AG10803 (cell line): ENCODE data around the gene ADAM12.

ENCODE experiments used
- DNase-seq: peaks from one replicate; pipeline ENCODE4 v3.0.0; 2010; ENCODE audit warnings: low read depth
- H3K4me3 ChIP-seq: 2 replicates; pipeline ENCODE4 v1.5.1; 2011; ENCODE audit warnings: mild to moderate bottlenecking, low read length, control low read depth
- TF ChIP-seq, protein P1 (sequence below): conservative IDR thresholded peaks from 2 replicates; pipeline ENCODE4 v1.5.1; 2011; ENCODE audit warnings: mild to moderate bottlenecking, low read length, control low read depth, inconsistent platforms

ADAM12 gene

DNA sequence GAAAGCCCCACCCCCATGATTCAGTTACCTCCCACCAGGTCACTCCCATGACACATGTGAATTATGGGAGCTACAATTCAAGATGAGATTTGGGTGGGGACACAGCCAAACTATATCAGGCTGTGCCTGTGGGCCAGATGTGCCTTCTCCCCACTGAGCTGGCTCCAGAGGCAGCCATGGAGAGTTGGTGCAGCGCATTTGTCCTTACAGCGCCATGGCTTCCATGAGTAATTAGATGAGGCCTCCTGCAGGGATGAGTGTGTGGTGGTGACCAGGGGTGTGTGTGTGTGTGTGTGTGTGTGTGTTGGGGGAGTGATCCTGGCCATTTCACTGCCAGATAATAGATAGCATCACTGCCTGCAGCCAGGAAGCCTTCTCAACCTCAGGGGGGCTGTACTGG is 397.3 kb downstream of the ADAM12 start:
- TF ChIP-seq, protein P1, sequence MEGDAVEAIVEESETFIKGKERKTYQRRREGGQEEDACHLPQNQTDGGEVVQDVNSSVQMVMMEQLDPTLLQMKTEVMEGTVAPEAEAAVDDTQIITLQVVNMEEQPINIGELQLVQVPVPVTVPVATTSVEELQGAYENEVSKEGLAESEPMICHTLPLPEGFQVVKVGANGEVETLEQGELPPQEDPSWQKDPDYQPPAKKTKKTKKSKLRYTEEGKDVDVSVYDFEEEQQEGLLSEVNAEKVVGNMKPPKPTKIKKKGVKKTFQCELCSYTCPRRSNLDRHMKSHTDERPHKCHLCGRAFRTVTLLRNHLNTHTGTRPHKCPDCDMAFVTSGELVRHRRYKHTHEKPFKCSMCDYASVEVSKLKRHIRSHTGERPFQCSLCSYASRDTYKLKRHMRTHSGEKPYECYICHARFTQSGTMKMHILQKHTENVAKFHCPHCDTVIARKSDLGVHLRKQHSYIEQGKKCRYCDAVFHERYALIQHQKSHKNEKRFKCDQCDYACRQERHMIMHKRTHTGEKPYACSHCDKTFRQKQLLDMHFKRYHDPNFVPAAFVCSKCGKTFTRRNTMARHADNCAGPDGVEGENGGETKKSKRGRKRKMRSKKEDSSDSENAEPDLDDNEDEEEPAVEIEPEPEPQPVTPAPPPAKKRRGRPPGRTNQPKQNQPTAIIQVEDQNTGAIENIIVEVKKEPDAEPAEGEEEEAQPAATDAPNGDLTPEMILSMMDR, result no peak
- no peak overlapping the region for H3K4me3 ChIP-seq
- no peak for DNase-seq

DNA sequence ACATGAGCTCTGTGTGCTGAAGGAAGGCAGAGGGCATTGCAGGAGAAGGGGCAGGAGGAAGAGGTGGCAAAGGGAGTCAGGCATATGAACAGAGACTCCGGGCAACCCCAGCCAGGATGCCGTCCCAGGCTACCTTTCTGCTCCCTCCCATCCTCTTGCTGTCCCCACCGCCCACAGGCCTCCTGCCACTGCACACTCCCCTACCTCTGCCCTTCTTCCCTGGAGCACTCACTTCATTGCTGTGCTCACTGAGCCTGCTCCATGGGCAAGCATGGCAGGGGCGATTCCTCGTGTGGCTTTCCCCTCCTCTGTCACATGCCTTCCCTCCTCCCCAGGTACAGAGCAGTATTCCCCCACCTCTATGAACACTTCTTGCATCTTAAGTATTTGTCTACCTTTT is 398.5 kb downstream of the ADAM12 start:
- no peak for DNase-seq
- no peak overlapping the region for H3K4me3 ChIP-seq
- TF ChIP-seq, protein P1, result no peak

DNA sequence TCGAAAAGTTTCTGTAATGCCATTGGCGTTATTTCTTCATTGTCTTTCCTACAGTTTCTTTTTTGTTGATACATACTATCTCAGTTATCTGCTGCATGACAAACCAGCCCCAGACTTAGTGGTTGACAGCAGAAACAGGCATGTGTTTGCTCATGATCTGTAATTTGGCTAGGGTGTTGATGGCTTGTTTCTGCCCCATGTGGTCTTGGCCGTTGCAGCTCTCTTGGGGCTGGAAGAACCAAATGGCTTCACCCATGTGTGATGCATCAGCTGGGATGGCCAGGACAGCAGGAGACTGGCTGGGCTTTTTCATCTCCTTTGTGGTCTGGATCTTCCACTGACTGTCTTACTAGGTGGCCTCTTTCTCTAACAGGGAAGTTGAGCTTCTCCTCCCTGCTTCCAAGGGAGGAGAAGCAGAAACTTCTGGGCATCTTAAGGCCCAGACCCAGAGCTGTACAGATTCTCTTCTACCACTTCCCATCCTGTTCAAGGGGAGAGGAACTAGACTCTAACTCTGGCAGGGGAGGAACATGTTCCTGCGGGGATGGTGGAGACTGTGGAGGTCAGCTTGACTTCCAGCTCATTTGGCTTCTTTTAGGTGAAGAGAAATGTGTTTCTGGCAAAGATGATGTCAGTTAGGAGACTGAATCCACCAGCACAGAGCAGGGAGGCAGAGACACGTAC is 402.6 kb downstream of the ADAM12 start:
- DNase-seq, result peak; percentile 49
- H3K4me3 ChIP-seq, result no peak overlapping the region
- TF ChIP-seq, protein P1, result no peak

DNA sequence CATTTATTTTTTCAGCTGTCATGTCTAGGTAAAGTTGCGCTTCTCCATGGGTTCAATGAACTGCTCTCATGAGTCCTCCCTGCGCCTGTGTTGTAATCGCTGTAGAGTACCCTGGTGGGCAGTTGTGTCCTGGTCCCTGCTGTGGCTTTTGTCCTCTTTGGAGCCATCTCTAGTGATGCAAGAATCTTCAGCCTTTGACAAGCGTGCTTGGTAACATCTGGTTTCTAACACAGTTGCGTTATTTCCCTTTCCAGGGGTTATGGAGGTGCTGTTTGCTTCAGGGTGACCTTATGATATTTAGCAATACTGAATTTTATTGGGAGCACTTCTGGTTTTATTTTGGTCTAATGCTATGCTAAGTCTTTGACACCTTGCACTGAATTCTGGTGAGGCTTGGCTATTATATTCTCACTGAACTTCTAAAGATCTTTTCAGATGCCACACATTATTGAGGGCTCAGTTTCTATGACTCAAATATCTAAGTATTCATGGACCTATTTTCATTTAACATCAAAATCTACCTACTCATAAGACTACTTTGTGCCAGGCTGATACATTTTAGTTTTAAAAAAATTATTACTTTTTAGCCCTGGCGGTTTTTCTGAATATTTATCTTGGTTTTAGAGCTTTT is 403.3 kb downstream of the ADAM12 start:
- no peak overlapping the region for H3K4me3 ChIP-seq
- DNase-seq, result peak; percentile 12
- TF ChIP-seq, protein P1, result no peak

DNA sequence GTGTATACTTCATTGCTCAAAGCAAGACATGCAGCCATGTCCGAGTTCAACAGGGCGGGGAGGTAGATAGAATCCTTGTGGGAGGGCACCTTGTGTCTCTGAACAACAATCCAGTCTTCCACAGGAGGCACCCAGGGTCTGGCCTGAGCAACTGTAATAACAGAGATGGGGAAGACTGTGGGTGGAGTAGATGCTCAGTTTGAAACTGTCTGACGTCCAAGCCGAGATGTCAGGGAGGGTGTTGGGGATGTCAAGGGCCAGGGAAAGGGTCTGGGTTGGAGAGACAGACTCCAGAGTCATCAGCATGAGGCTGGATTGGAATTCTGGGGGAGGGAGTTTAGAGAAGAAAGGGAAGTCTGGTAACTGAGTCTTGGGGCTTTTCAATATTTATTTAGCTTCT is 403.9 kb downstream of the ADAM12 start:
- no peak for DNase-seq
- TF ChIP-seq, protein P1, result no peak
- no peak overlapping the region for H3K4me3 ChIP-seq

DNA sequence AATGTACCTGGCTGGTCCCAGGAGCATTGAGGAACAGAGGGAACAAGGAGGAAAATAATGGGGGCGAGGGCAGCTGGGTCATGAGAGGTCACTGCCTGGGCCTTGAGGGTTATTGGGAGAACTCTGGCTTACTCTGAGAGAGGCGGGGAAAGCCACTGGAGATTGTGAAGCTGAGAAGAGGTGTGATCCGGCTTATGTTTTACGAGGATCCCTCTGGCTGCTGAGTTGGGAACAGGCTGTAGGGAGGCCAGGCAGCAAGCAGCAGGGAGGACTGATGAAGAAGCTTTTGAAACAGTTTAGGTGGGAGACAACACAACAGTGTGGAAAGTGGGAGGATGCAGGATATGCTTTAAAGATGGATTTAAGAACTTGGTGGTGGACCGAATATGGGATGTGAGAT is 404.6 kb downstream of the ADAM12 start:
- H3K4me3 ChIP-seq, result no peak overlapping the region
- DNase-seq, result no peak
- TF ChIP-seq, protein P1, result no peak

DNA sequence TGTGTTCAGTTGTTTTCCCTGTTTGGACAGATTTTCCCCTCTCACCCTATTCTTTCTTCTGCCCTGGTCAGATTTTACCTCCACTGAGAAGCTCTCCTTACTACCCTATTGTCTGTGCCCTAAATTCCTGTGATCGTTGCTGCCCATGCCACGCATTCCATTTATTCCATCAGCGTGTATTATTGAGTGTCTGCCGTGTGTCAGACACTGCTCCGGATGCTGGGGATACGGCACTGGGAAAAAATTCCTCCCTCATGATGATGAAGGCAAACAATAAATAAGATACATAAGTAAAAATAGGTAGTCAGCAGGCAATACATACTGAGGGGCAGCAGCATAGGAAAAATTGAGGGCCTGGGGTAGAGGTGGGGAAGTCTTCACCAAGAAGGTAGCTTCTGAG is 405.1 kb downstream of the ADAM12 start:
- no peak overlapping the region for H3K4me3 ChIP-seq
- DNase-seq, result peak; percentile 8
- TF ChIP-seq, protein P1, result no peak
